Nucleus accumbens (tissue), 56 donors: ENCODE results near the gene ARL3.
"Not testable (repeated sequence)": the region's sequence is repeated elsewhere in the genome, so short reads cannot be mapped to it uniquely, and the experiment has no call there.

Experiments used
- DNase-seq, 56 donors: peaks; one replicate each; lab custom pipeline; 2025; lab: John Stamatoyannopoulos, UW

Gene ARL3

DNA sequence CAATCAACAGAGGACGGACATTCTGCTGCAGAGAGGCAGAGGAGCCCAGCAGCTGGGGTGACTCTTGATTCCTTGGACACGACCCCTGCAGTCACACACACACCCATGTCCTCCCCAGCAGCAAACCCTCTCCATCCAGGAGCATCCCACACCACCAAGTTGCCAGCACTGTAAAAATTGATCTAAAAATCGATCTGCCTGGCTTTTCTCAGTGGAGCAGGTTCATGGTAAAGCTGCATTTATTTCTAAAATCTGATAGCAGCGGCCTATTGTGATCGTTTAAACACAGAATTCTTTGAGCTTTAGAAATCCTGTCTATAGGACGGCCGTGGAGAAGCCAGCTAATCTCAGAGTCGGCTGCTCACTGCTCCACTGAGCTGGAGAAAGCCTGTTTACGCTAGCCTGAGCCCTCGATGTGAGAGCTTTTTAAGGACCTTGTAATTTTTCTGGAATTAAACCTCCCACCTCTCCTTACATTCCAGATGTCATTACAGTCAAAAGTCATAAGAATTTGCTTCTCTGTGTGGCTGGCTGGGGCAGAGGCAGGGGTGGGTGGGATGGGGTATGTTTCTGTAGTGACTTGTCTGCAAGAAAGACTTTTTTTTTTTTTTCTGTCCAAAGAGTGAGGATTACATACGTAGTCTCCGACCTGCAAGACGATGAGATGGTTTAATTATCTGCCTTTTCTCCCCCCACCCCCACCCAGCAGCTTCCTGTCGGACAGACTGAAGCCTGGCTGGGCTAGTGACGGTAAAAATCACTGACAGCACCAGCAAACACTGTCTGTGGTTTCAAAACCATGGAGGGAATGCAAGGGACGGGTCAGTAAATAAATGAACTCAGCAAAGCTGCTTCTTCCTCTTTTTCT, 38.3 kb downstream of the ARL3 start:
- peak in 5 of 56 donors; percentile 21 to 40 (median 33) for DNase-seq

- DNase-seq: peak in 4 of 56 donors; percentile 27 to 57 (median 34)
These were observed 39.1 kb downstream of the ARL3 start for GRCh38 chr10:102675011-102675665.

DNA sequence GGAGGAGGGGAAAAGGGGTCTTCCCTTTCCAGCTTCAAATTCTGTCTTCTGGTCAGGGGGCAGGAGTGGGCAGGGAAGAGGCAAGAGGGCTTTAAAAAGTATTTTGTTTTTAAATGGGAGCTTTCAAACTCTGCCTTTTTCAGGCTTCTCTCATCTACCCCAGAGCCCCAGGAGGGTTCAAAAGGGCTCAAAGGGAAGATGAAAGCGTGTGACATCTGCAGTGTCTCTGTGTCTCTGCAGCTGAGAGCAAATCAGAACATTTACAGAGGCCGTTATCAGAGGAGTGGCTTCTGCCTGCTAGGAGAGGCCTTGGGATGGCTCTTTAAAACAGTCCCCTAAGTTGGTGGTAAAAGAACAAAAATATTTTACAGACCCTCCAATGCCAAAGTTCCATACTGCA, 39.6 kb downstream of the ARL3 start:
- peak in 1 of 56 donors; percentile 53 for DNase-seq

GRCh38 chr10:102673819-102674511, 40.2 kb downstream of the ARL3 start:
- peak in 44 of 56 donors; percentile 33 to 82 (median 58) for DNase-seq

- no peak for DNase-seq
These were observed 40.9 kb downstream of the ARL3 start for GRCh38 chr10:102673236-102673818.

- DNase-seq: no peak
These were observed 43.2 kb downstream of the ARL3 start for GRCh38 chr10:102670871-102671434.

GRCh38 chr10:102670065-102670670, 44.0 kb downstream of the ARL3 start:
- DNase-seq: no peak

DNA sequence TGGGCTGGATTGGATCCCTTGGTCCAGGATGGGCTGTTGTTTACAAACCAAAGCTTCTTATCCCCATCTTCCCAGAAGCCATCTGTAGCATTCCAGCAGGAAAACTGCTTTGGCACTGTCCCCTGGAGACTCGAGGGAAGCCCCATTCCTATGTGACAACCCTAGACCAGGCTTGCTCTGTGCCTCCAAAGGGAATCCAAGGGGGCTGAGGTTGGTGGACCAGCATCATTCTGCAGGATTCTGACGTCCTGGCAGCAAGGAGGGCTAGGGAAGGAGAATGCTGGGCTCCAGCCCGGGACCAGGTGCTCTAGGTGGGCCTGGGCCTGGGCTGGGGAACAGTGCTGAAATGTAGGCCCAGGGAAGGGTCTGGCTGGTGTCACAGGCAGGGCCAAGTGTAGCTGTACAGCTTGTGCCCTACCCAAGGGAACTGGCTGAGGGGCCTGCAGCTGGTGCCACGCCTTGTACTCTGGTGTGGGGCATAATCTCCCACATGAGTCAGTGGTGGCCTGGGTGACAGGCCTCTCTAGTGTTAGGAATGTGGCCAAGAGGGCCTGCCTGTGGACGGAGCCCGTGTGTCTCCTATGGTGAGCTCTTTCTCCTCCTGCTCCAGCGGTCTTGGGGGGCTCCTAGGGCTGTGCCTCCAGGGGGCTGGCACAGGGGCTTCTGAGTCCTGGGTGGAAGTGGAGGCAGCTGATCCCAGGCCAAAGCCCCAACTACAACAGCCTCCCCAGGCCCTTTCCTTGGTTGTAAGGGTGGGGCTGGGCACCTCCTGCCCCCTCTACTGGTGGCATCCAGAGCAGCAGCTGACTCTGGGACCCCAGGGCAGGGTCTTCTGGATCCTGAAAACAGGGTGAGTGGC, 44.8 kb downstream of the ARL3 start:
- peak in 14 of 56 donors; percentile 18 to 69 (median 44) for DNase-seq

GRCh38 chr10:102668326-102669107, 45.7 kb downstream of the ARL3 start:
- DNase-seq: no peak

GRCh38 chr10:102667411-102667810, 46.8 kb downstream of the ARL3 start:
- DNase-seq: not testable (repeated sequence)

DNA sequence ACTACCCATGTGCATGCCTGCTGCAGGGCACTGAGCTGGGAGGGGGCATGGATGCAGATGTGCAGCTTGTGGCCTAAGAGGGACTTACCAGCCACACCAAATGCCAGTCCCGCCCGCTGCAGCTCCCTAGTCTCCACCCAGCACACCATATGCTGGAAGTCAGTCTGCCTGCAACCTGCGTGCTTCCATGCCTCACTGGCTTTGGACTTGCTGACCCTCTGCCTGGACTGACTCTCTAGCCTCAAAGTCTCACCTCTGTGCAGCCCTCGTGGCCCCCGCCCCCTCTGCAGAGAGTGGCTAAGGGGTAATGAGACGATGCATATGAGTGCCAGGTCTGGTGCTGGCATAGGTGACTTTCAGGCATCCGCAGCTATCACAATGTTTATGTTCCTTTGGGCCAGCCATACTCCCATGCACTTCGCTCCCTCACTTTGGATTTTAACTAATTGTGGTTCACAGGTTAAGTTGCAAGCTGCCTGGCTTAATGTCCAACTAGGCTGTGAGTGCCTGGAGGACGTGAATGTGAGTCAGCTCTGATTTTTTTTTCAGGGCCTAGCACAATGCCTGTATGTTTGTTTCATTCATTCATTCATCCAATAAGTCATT, 48.2 kb downstream of the ARL3 start:
- DNase-seq: no peak

DNA sequence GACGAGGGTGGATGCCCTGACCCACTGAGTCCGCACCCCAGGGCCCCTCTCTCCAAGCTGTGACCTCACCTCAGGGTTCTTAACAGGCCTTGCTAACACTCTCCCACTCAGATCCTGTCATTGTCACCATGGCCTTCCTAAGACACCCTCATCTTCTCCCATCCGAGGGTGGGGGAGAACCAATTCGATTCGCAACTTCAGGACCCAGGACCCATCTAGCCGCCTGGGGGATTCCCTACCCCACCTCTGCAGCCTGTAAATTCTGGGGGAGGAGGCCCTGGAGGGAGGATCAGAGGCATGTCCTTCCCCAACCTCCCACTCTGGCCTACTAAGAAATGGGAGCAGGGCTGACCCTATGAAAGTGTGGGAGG, 52.6 kb downstream of the ARL3 start:
- DNase-seq: no peak

- peak in 32 of 56 donors; percentile 17 to 66 (median 42) for DNase-seq
These were observed 53.1 kb downstream of the ARL3 start for GRCh38 chr10:102660888-102661657.

DNA sequence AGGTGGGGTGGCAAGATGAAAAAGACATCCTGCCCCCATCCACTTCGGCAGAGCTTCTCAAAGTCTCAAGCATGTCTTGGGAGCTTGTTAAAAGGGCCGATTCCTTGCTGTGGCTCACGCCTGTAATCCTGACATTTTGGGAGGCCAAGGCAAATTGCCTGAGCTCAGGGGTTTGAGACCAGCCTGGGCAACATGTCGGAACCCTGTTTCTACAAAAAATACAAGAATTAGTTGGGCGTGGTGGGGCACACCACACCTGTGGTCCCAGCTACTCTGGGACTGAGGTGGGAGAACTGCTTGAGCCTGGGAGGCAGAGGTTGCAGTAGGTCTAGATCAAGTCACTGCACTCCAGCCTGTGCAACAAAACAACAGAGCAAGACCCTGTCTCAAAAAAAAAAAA, 55.4 kb downstream of the ARL3 start:
- DNase-seq: no peak

DNA sequence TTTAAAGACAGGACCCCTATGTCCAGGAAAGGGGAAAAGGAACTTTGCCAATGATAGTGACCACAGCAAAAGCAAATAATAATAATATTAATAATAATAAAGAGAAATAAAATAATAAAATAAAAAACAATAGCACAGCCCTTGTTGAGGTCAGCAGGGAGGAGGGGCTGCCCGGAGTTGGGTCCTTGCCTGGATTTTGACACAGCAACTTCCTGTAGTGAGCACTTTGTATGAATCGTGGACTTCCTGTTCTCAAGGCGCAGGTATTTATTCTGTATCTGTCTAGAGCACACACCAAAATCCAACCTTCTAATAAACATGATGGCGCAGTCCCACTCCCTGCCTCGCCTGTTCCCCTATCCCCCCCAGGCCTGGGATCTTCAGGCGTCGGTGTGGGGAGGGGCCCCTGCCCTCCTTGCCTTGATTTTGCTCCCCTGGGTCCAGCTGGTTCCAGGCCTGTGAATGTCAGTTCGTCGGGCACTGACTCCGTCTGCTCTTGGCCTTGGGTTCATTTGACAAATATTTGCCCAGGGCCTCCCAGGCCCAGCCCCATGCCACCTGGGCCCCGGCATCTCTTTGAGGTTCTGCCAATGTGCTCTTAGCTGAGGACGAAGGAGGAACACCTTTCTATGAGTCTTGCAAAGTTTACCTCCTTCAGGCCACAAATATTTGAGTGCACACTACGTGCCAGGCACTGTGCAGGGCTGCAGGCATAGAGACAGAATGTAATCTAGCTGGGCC, 56.0 kb downstream of the ARL3 start:
- DNase-seq: no peak

DNA sequence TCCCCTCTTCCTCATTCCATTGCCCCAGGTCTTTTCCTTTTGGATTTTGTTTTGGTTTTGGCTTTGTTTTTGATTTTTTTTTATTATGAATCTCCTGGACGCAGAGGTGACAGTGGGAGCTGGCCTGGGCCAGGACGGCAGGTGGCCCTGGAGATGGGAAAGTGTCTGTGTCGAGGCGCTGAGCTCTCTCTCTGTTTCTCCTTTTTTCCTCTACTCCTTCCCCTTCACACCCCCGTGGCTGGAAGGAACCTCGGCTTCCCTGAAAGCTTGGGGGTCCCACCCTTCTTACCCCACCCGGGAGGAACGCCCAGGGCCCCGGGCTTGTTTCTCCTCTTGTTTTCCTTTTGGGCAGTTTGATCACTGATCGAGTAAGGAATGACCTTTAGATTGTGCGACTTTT, 56.7 kb downstream of the ARL3 start:
- no peak for DNase-seq
